ENCODE results near the gene SSH3. TPM values are rescaled to one million over a fixed set of nuclear protein-coding genes. Genes with fewer than 3 reads are reported as not detected.

Gene SSH3
- total RNA-seq, 1 donor from 2014 or later = 36.4 TPM

- Histone ChIP-seq H3K27me3 (no peaks in the 10 kb centered on the region), H3K4me3 (no peak overlapping the region), H3K27ac (no peak overlapping the region), H3K36me3 (peaks cover 44% of the 10 kb centered on the region), H3K4me1 (peaks cover 18% of the 10 kb centered on the region), H3K9me3 (peaks cover 6% of the 10 kb centered on the region)
- intact Hi-C loops (cut with DNase I) = no loop called here
- no peak for TF ChIP-seq CTCF (IDR thresholded peaks at IDR 0.05)
- DNase-seq (peak; percentile 30), ATAC-seq (no peak)
These were observed 4.5 kb upstream of the SSH3 start for GRCh38 chr11:67298786-67299185.

GRCh38 chr11:67299471-67300191 is 3.7 kb upstream of the SSH3 start:
- Histone ChIP-seq H3K9me3 (peaks cover 6% of the 10 kb centered on the region), H3K27me3 (no peaks in the 10 kb centered on the region), H3K27ac (no peak overlapping the region), H3K4me1 (peaks cover 24% of the 10 kb centered on the region), H3K36me3 (peaks cover 44% of the 10 kb centered on the region), H3K4me3 (no peak overlapping the region)
- peak; percentile 54 for DNase-seq
- no peak for ATAC-seq
- TF ChIP-seq CTCF (IDR thresholded peaks at IDR 0.05) = no peak
- intact Hi-C loops (cut with DNase I) = no loop called here

GRCh38 chr11:67300256-67300755 is 3.0 kb upstream of the SSH3 start:
- ATAC-seq (no peak), DNase-seq (peak; percentile 53)
- Histone ChIP-seq H3K27me3 (no peaks in the 10 kb centered on the region), H3K4me3 (no peak overlapping the region), H3K36me3 (peaks cover 44% of the 10 kb centered on the region), H3K4me1 (peaks cover 25% of the 10 kb centered on the region), H3K27ac (no peak overlapping the region), H3K9me3 (peaks cover 6% of the 10 kb centered on the region)
- intact Hi-C loops (cut with DNase I) = no loop called here
- no peak for TF ChIP-seq CTCF (IDR thresholded peaks at IDR 0.05)

GRCh38 chr11:67300756-67301312 is 2.5 kb upstream of the SSH3 start:
- H3K36me3 ChIP-seq = peaks cover 44% of the 10 kb centered on the region
- intact Hi-C loops (cut with DNase I) = no loop called here
- TF ChIP-seq CTCF (IDR thresholded peaks at IDR 0.05) = no peak
- no peak overlapping the region for H3K4me3 ChIP-seq
- DNase-seq (peak; percentile 65), ATAC-seq (no peak)
- H3K4me1 ChIP-seq = peaks cover 25% of the 10 kb centered on the region
- H3K27me3 ChIP-seq = no peaks in the 10 kb centered on the region
- no peak overlapping the region for H3K27ac ChIP-seq
- peaks cover 2% of the 10 kb centered on the region for H3K9me3 ChIP-seq

GRCh38 chr11:67301313-67301921 is 1.9 kb upstream of the SSH3 start:
- Histone ChIP-seq H3K9me3 (no peaks in the 10 kb centered on the region), H3K36me3 (peaks cover 42% of the 10 kb centered on the region), H3K4me1 (peaks cover 25% of the 10 kb centered on the region), H3K27me3 (no peaks in the 10 kb centered on the region), H3K4me3 (no peak overlapping the region), H3K27ac (peak overlapping the region; percentile 86)
- peak; percentile 66 for DNase-seq
- no peak for ATAC-seq
- intact Hi-C loops (cut with DNase I) = no loop called here
- TF ChIP-seq CTCF (IDR thresholded peaks at IDR 0.05) = no peak

All from upper lobe of right lung (tissue), 1 donor.